ENCODE results near the gene GATD1.

DNA sequence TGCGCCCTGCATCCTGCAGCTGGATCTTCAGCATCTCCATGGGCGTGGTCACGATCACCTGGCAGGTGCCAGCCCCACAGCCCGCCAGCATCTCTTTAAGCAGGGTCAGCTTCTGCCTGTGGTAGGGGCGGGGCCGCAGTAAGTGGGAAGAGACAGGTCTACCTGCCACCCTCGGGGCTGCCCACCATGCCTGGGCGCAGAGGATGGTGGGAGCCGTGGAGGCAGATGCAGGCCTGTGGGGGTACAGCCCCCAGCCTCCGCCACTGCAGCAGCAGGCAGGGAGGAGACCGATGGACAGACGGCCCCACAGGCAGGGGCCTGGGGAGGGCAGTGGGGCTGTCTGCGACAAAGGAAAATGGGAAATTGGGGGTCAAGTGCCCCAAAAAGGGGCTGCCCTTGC, 15.6 kb upstream of the GATD1 start:
- TF ChIP-seq CTCF (conservative IDR thresholded peaks at IDR 0.05 in 1 of 2, IDR thresholded peaks at IDR 0.05 in 1 of 2; ENCODE audit: extremely low read depth in 1 of 2, insufficient read depth in 1 of 2, low read depth in 1 of 2, low read length in 2 of 2) (no peak), EZH2 (IDR thresholded peaks at IDR 0.05; ENCODE audit: borderline replicate concordance, low read length) (no peak)
